ENCODE measurements around the gene S100A8. TPM values are rescaled to one million over a fixed set of nuclear protein-coding genes. Genes with fewer than 3 reads are reported as not detected.

Gene S100A8
- total RNA-seq, 1 donor from 2014 or later, result not detected

GRCh38 chr1:153437236-153437635 lies 46.4 kb upstream of the S100A8 start:
- no peak overlapping the region for H3K4me2 ChIP-seq (ENCODE audit: low read length)
- H3K4me1 ChIP-seq (ENCODE audit: insufficient read depth, low read length), result no peaks in the 10 kb centered on the region
- H3K4me3 ChIP-seq (ENCODE audit: insufficient read depth, low read depth, low read length), result no peak overlapping the region
- Mint-ChIP-seq H3K27me3 (ENCODE audit: low read depth, unreplicated experiment) (peaks cover 39% of the 10 kb centered on the region), H3K27ac (ENCODE audit: unreplicated experiment) (no peak overlapping the region), H3K36me3 (ENCODE audit: low read depth, unreplicated experiment) (no peaks in the 10 kb centered on the region), H3K4me1 (ENCODE audit: low read depth, unreplicated experiment) (no peaks in the 10 kb centered on the region), H3K4me3 (ENCODE audit: unreplicated experiment) (no peak overlapping the region), H3K9me3 (ENCODE audit: unreplicated experiment) (no peaks in the 10 kb centered on the region)
- H3K9me3 ChIP-seq (ENCODE audit: insufficient read depth, low read depth, low read length), result no peaks in the 10 kb centered on the region
- DNase-seq (ENCODE audit: low read depth) (no peak), FAIRE-seq (no peak)
- H4K20me1 ChIP-seq (ENCODE audit: insufficient read depth, low read length), result no peaks in the 10 kb centered on the region
- H3K27ac ChIP-seq (ENCODE audit: low read depth, low read length), result no peak overlapping the region
- no peaks in the 10 kb centered on the region for H3K36me3 ChIP-seq (ENCODE audit: insufficient read depth, low read length)
- no peaks in the 10 kb centered on the region for H3K79me2 ChIP-seq (ENCODE audit: insufficient read depth, low read length)
- no peak for TF ChIP-seq CTCF (IDR thresholded peaks at IDR 0.05; ENCODE audit: insufficient read depth, low read depth, low read length)
- TF ChIP-seq EZH2 (IDR thresholded peaks at IDR 0.05; ENCODE audit: insufficient read depth, low read length), result no peak
- H3K9ac ChIP-seq (ENCODE audit: low read length), result no peak overlapping the region
- no peak overlapping the region for H2AFZ ChIP-seq (ENCODE audit: low read depth, low read length)
- H3K27me3 ChIP-seq (ENCODE audit: insufficient read depth, low read length), result no peaks in the 10 kb centered on the region

GRCh38 chr1:153434746-153435455 lies 44.0 kb upstream of the S100A8 start:
- no peaks in the 10 kb centered on the region for H3K36me3 ChIP-seq (ENCODE audit: insufficient read depth, low read length)
- H3K27ac ChIP-seq (ENCODE audit: low read depth, low read length), result no peak overlapping the region
- Mint-ChIP-seq H3K9me3 (ENCODE audit: unreplicated experiment) (peaks cover 1% of the 10 kb centered on the region), H3K4me3 (ENCODE audit: unreplicated experiment) (no peak overlapping the region), H3K36me3 (ENCODE audit: low read depth, unreplicated experiment) (no peaks in the 10 kb centered on the region), H3K4me1 (ENCODE audit: low read depth, unreplicated experiment) (no peaks in the 10 kb centered on the region), H3K27me3 (ENCODE audit: low read depth, unreplicated experiment) (peaks cover 43% of the 10 kb centered on the region), H3K27ac (ENCODE audit: unreplicated experiment) (no peak overlapping the region)
- no peaks in the 10 kb centered on the region for H3K27me3 ChIP-seq (ENCODE audit: insufficient read depth, low read length)
- H4K20me1 ChIP-seq (ENCODE audit: insufficient read depth, low read length), result no peaks in the 10 kb centered on the region
- no peak for FAIRE-seq
- H3K79me2 ChIP-seq (ENCODE audit: insufficient read depth, low read length), result no peaks in the 10 kb centered on the region
- no peak for TF ChIP-seq CTCF (IDR thresholded peaks at IDR 0.05; ENCODE audit: insufficient read depth, low read depth, low read length)
- TF ChIP-seq EZH2 (IDR thresholded peaks at IDR 0.05; ENCODE audit: insufficient read depth, low read length), result no peak
- DNase-seq (ENCODE audit: low read depth), result no peak
- no peaks in the 10 kb centered on the region for H3K9me3 ChIP-seq (ENCODE audit: insufficient read depth, low read depth, low read length)
- H2AFZ ChIP-seq (ENCODE audit: low read depth, low read length), result no peak overlapping the region
- no peak overlapping the region for H3K4me3 ChIP-seq (ENCODE audit: insufficient read depth, low read depth, low read length)
- no peaks in the 10 kb centered on the region for H3K4me1 ChIP-seq (ENCODE audit: insufficient read depth, low read length)
- H3K4me2 ChIP-seq (ENCODE audit: low read length), result no peak overlapping the region
- H3K9ac ChIP-seq (ENCODE audit: low read length), result no peak overlapping the region
